GM12878 (cell line): ENCODE data around the gene NEUROD1. TPM values are rescaled to one million over a fixed set of nuclear protein-coding genes. Genes with fewer than 3 reads are reported as not detected.

ENCODE experiments used
- ATAC-seq: fragments of 200-7000 bp; cut with Tn5 transposase; 3 replicates; pipeline ENCODE4 v1.9.1; 2020; ENCODE audit warnings: mild to moderate bottlenecking, moderate library complexity
- BruUV-seq: library from RNA; stranded (reverse); fragments of 400-500 nt; replicated peaks from 2 replicates; lab custom pipeline; 2021; lab: Mats Ljungman, UMichigan
- CTCF ChIA-PET: fragments of 300-600 bp; sonication (Branson Sonifier 250); formaldehyde crosslinking; extraction: SDS; loops from one replicate; lab custom pipeline; 2021; ENCODE audit warnings: inconsistent platforms; lab: Yijun Ruan, JAX
- POLR2A ChIA-PET: fragments of 350-600 bp; formaldehyde crosslinking; extraction: SDS; loops from one replicate; lab custom pipeline; 2021; ENCODE audit warnings: inconsistent platforms; lab: Charles Lee
- RAD21 ChIA-PET: fragments of 300-600 bp; sonication (Branson Sonifier 250); formaldehyde crosslinking; loops from one replicate; lab custom pipeline; 2023; ENCODE audit warnings: antibody characterized with exemption; ENCODE audit not compliant: unreplicated experiment; lab: Charles Lee
- SMC1A ChIA-PET: fragments of 300-600 bp; sonication (Branson Sonifier 250); formaldehyde crosslinking; loops from one replicate; lab custom pipeline; 2023; ENCODE audit not compliant: unreplicated experiment, uncharacterized antibody; lab: Charles Lee
- DNase-seq: peaks from one replicate; pipeline ENCODE4 v3.0.0-alpha.2; 2011; ENCODE audit warnings: low read depth, low spot score
- FAIRE-seq: peaks from 3 replicates; lab custom pipeline; 2011; peaks lifted over from hg19 to GRCh38; lab: Jason Lieb, UNC
- H2AFZ ChIP-seq: 2 replicates; pipeline ENCODE4 v1.6.0; 2011; ENCODE audit warnings: low read depth, low read length, control low read depth; ENCODE audit not compliant: control insufficient read depth
- H3K27ac ChIP-seq: 2 replicates; pipeline ENCODE4 v1.5.1; 2011; ENCODE audit warnings: control low read depth; ENCODE audit not compliant: control insufficient read depth, insufficient read depth
- H3K27me3 ChIP-seq, 2 experiments: replicated peaks in 1 of 2; 2 replicates each; pipeline versions ENCODE4 v1.6.0 to v1.6.1; 2011; ENCODE audit warnings: low read length in 1 of 2; ENCODE audit not compliant: control insufficient read depth in 2 of 2, insufficient read depth in 2 of 2
- H3K36me3 ChIP-seq, 2 experiments: 2 replicates each; pipeline ENCODE4 v1.5.1; 2011; ENCODE audit warnings: low read length in 1 of 2; ENCODE audit not compliant: control insufficient read depth in 2 of 2, insufficient read depth in 2 of 2
- H3K4me1 ChIP-seq: 2 replicates; pipeline ENCODE4 v1.6.1; 2011; ENCODE audit warnings: mild to moderate bottlenecking, low read length, moderate library complexity, mixed read lengths; ENCODE audit not compliant: control insufficient read depth, insufficient read depth
- H3K4me2 ChIP-seq: 2 replicates; pipeline ENCODE4 v1.6.0; 2011; ENCODE audit warnings: control low read depth; ENCODE audit not compliant: control insufficient read depth, insufficient read depth
- H3K4me3 ChIP-seq: fragments of 200-600 bp; sonication (generic); 2 replicates; pipeline ENCODE4 v1.5.1; 2016
- H3K79me2 ChIP-seq: 2 replicates; pipeline ENCODE4 v1.6.0; 2011; ENCODE audit warnings: low read length; ENCODE audit not compliant: control insufficient read depth, insufficient read depth
- H3K9ac ChIP-seq: 2 replicates; pipeline ENCODE4 v1.8.0; 2011; ENCODE audit warnings: low read length, control low read depth, mixed read lengths; ENCODE audit not compliant: control insufficient read depth, insufficient read depth
- H3K9me3 ChIP-seq: replicated peaks from 3 replicates; pipeline ENCODE4 v1.5.1; 2011; ENCODE audit warnings: mild to moderate bottlenecking, low read length; ENCODE audit not compliant: control insufficient read depth, insufficient read depth
- H4K20me1 ChIP-seq: 2 replicates; pipeline ENCODE4 v1.6.0; 2011; ENCODE audit not compliant: control insufficient read depth, insufficient read depth
- BRCA1 ChIP-seq: IDR thresholded peaks from 2 replicates; pipeline ENCODE4 v1.6.1; 2011; ENCODE audit warnings: low read depth, low read length, improper control_type of control experiment
- CHD4 ChIP-seq: fragments of 200-600 bp; sonication (generic); IDR thresholded peaks from 2 replicates; pipeline ENCODE4 v1.6.1; 2016; ENCODE audit warnings: mild to moderate bottlenecking
- EGR1 ChIP-seq, 2 experiments: IDR thresholded peaks; 1 replicate in 1 of 2; 2 replicates in 1 of 2; pipeline ENCODE4 v1.6.1; 2011 to 2012; ENCODE audit warnings: low read depth in 2 of 2, low read length in 2 of 2, borderline replicate concordance in 1 of 2, mild to moderate bottlenecking in 1 of 2, moderate library complexity in 1 of 2
- FOXK2 ChIP-seq: fragments of 450-650 bp; IDR thresholded peaks from 2 replicates; pipeline ENCODE4 v1.6.1; 2017; ENCODE audit warnings: mild to moderate bottlenecking, moderate library complexity
- IRF3 ChIP-seq: fragments of 450-650 bp; IDR thresholded peaks from 2 replicates; pipeline ENCODE4 v1.6.1; 2014; ENCODE audit warnings: mild to moderate bottlenecking
- MEF2A ChIP-seq: IDR thresholded peaks from 2 replicates; pipeline ENCODE4 v1.6.1; 2011; ENCODE audit warnings: low read depth, mild to moderate bottlenecking, low read length, moderate library complexity; ENCODE audit not compliant: insufficient read depth
- MXI1 ChIP-seq: fragments of 150-350 bp; IDR thresholded peaks from 2 replicates; pipeline ENCODE4 v1.6.1; 2011; ENCODE audit warnings: low read depth, mild to moderate bottlenecking, inconsistent platforms, low read length, improper control_type of control experiment
- PAX5 ChIP-seq: IDR thresholded peaks from 2 replicates; pipeline ENCODE4 v1.6.1; 2011; ENCODE audit warnings: low read depth, low read length, borderline replicate concordance
- PML ChIP-seq: IDR thresholded peaks from 2 replicates; pipeline ENCODE4 v1.6.1; 2012; ENCODE audit warnings: low read length, inconsistent platforms
- SKIL ChIP-seq: fragments of 450-650 bp; IDR thresholded peaks from 2 replicates; pipeline ENCODE4 v1.6.1; 2017; ENCODE audit warnings: mild to moderate bottlenecking, low read depth, inconsistent platforms; ENCODE audit not compliant: poor library complexity, severe bottlenecking
- SMAD1 ChIP-seq: fragments of 450-650 bp; IDR thresholded peaks from 2 replicates; pipeline ENCODE4 v1.6.1; 2018; ENCODE audit warnings: mild to moderate bottlenecking, low read depth; ENCODE audit not compliant: partially characterized antibody
- SMARCA5 ChIP-seq: fragments of 450-650 bp; IDR thresholded peaks from 2 replicates; pipeline ENCODE4 v1.6.1; 2017; ENCODE audit warnings: mild to moderate bottlenecking
- ZBTB33 ChIP-seq: fragments of 450-650 bp; IDR thresholded peaks from 2 replicates; pipeline ENCODE4 v1.6.1; 2017; ENCODE audit warnings: mild to moderate bottlenecking
- WGBS: methylation state at CpG from one replicate; pipeline ENCODE4 v1.1.6; 2016; ENCODE audit warnings: low lambda C conversion rate; ENCODE audit not compliant: insufficient replicate concordance, insufficient coverage; ENCODE audit errors: missing lambda C conversion rate; 5-methylcytosine and 5-hydroxymethylcytosine counted together
- in situ Hi-C: fragments of 300-500 bp; cut with MboI; formaldehyde crosslinking; loops from 9 replicates; pipeline ENCODE4 v1.14.3; 2018; ENCODE audit warnings: mixed read lengths
- intact Hi-C: fragments of 100-400 bp; cut with micrococcal nuclease; formaldehyde crosslinking; loops from one replicate; pipeline ENCODE4 v1.14.2; 2022; ENCODE audit not compliant: unreplicated experiment
- polyA plus RNA-seq, 11 experiments: library from polyadenylated mRNA; depleted of rRNA in 4 of 11; unstranded in 6 of 11; stranded (reverse) in 5 of 11; fragments of >200 nt; fragmentation: Nextera tagmentation in 4 of 11; fragmentation: Illumina TruSeq in 1 of 11; extraction: Ambion mirVana in 4 of 11; extraction: Trizol in 1 of 11; gene quantifications; 1 replicate in 1 of 11; 2 replicates in 10 of 11; pipeline versions ENCODE4 v1.2.1 to v1.2.3, GENCODE V29; 2011 to 2016; ENCODE audit warnings: inconsistent platforms in 2 of 11, missing spikeins in 2 of 11, low read depth in 1 of 11
- total RNA-seq, 4 experiments: library from RNA; depleted of rRNA in 3 of 4; stranded (reverse); fragments of >200 nt in 3 of 4; fragmentation: Illumina TruSeq in 1 of 4; extraction: Trizol in 1 of 4; gene quantifications; 2 replicates each; pipeline versions ENCODE4 v1.2.1 to v1.2.3, GENCODE V29; 2013 to 2021

The NEUROD1 gene
- total and polyA plus RNA-seq, 10 of the 15 experiments (the other 5 are each of a cell fraction or from before 2014, with no cell fraction given) = not detected

- WGBS = 51% methylated on average over 2 of the region's 2 CpGs
- no peaks in the 10 kb centered on the region for H3K4me1 ChIP-seq
- no peaks in the 10 kb centered on the region for H3K9me3 ChIP-seq
- no peak overlapping the region for H3K4me2 ChIP-seq
- no peaks in the 10 kb centered on the region for H3K27me3 ChIP-seq
- no peaks in the 10 kb centered on the region for H3K36me3 ChIP-seq
- intact Hi-C loops = no loop called here
- ChIA-PET POLR2A (no interaction called here), SMC1A (interaction anchor here (0.6 to 1.7 kb wide), 4 partner anchors 9 to 541 kb away, joined by 3 to 9 read pairs (median 4); no protein-coding TSS in a partner anchor), RAD21 (interaction anchor here (1.0 kb wide), 1 partner anchor 67 kb away, joined by 3 read pairs; no protein-coding TSS in a partner anchor)
- no peak for DNase-seq
- no peak overlapping the region for H3K4me3 ChIP-seq
- BruUV-seq = no TSS peak
- ATAC-seq = no peak
- no peak for FAIRE-seq
- H4K20me1 ChIP-seq = no peaks in the 10 kb centered on the region
- H3K79me2 ChIP-seq = no peaks in the 10 kb centered on the region
- in situ Hi-C loops = no loop called here
- TF ChIP-seq ZBTB33 (no peak), PAX5 (no peak), MXI1 (no peak), SMAD1 (no peak), EGR1 (IDR thresholded peaks at IDR 0.05; ENCODE audit: borderline replicate concordance in 1 of 2, low read depth in 2 of 2, low read length in 2 of 2) (no peak), MEF2A (no peak), IRF3 (no peak), CHD4 (no peak), FOXK2 (no peak), PML (no peak), SKIL (no peak), SMARCA5 (no peak), BRCA1 (no peak)
- TF ChIP-seq, all 136 proteins: peak for 0
- no peak overlapping the region for H3K27ac ChIP-seq
- CTCF ChIA-PET = interaction anchor here (2.0 kb wide), 1 partner anchor 67 kb away, joined by 4 read pairs; no protein-coding TSS in a partner anchor
- H3K9ac ChIP-seq = no peak overlapping the region
- H2AFZ ChIP-seq = no peak overlapping the region
Observed at GRCh38 chr2:181648478-181649155, 31.7 kb downstream of the NEUROD1 start.
